Gastrocnemius medialis (tissue), 4 donors: Measurements from ENCODE around the gene WDHD1. TPM values are rescaled to one million over a fixed set of nuclear protein-coding genes. Genes with fewer than 3 reads are reported as not detected.

ENCODE experiments used
- ATAC-seq, 2 donors: fragments of 150-250 bp; one replicate each; pipeline ENCODE4 v1.9.1; 2016
- DNase-seq, 2 donors: peaks; one replicate each; pipeline ENCODE4 v3.0.0-alpha.2; 2019
- H3K27ac ChIP-seq, 4 donors: fragments of 200-600 bp; sonication (generic); 1 replicate in 1 of 4; 2 replicates in 3 of 4; pipeline ENCODE4 v1.5.1; 2016 to 2018; ENCODE audit warnings: mild to moderate bottlenecking in 2 of 4, moderate library complexity in 1 of 4
- H3K27me3 ChIP-seq, 3 donors: fragments of 200-600 bp; sonication (generic) in 2 of 3; 1 replicate in 1 of 3; 2 replicates in 2 of 3; pipeline versions ENCODE4 v1.5.1 to v1.6.0; 2016 to 2019; ENCODE audit warnings: mild to moderate bottlenecking in 1 of 3, moderate library complexity in 1 of 3
- H3K36me3 ChIP-seq, 2 donors: fragments of 200-600 bp; sonication (generic) in 1 of 2; one replicate each; pipeline ENCODE4 v1.5.1; 2017 to 2018
- H3K4me1 ChIP-seq, 2 donors: fragments of 200-600 bp; sonication (generic) in 1 of 2; one replicate each; pipeline ENCODE4 v1.5.1; 2016 to 2017; ENCODE audit warnings: mild to moderate bottlenecking in 2 of 2
- H3K4me3 ChIP-seq, 4 donors: fragments of 200-600 bp; sonication (generic) in 3 of 4; 1 replicate in 1 of 4; 2 replicates in 3 of 4; pipeline ENCODE4 v1.5.1; 2016 to 2019; ENCODE audit warnings: mild to moderate bottlenecking in 2 of 4
- H3K9me3 ChIP-seq, 3 donors: fragments of 200-600 bp; sonication (generic) in 2 of 3; 1 replicate in 1 of 3; 2 replicates in 2 of 3; pipeline ENCODE4 v1.5.1; 2016 to 2019
- CTCF ChIP-seq, 5 experiments: fragments of 450-650 bp in 3 of 5; fragments of 200-600 bp in 2 of 5; sonication (generic) in 2 of 5; IDR thresholded peaks in 4 of 5; conservative IDR thresholded peaks in 1 of 5; 1 replicate in 4 of 5; 2 replicates in 1 of 5; pipeline ENCODE4 v1.5.1; 2016 to 2019; ENCODE audit warnings: antibody characterized with exemption in 5 of 5, mild to moderate bottlenecking in 3 of 5, moderate library complexity in 3 of 5
- POLR2A ChIP-seq, 2 donors: fragments of 450-650 bp; IDR thresholded peaks; one replicate each; pipeline ENCODE4 v1.6.1; 2017; ENCODE audit warnings: antibody characterized with exemption in 2 of 2, mild to moderate bottlenecking in 2 of 2, moderate library complexity in 2 of 2
- in situ Hi-C, 4 donors: fragments of 200-750 bp; cut with MboI; loops; one replicate each; pipeline versions ENCODE4 v1.15.0 to v1.8.0; 2017; ENCODE audit warnings: low sequenced_read_pairs in 4 of 4
- intact Hi-C: fragments of 100-400 bp; cut with DNase I; formaldehyde crosslinking; loops from one replicate; pipeline ENCODE4 v1.15.1; 2023; ENCODE audit warnings: low total_unique reads
- total RNA-seq, 4 donors: library from RNA; depleted of rRNA; stranded (reverse); fragments of >200 nt; gene quantifications; one replicate each; pipeline versions ENCODE4 v1.1.0 to v1.2.3, GENCODE V29; 2016

Gene WDHD1
- total RNA-seq, 4 donors from 2014 or later, result 0.72 to 1.2 (median 1.0) TPM

GRCh38 chr14:55015006-55015405, 11.9 kb downstream of the WDHD1 start:
- Histone ChIP-seq H3K4me3 (no peak overlapping the region), H3K4me1 (no peaks in the 10 kb centered on the region), H3K27me3 (no peaks in the 10 kb centered on the region), H3K9me3 (no peaks in the 10 kb centered on the region), H3K36me3 (no peaks in the 10 kb centered on the region), H3K27ac (no peak overlapping the region)
- DNase-seq (no peak), ATAC-seq (no peak)
- no peak for TF ChIP-seq POLR2A (IDR thresholded peaks at IDR 0.05)
- TF ChIP-seq CTCF (IDR thresholded peaks at IDR 0.05 in 4 of 5, conservative IDR thresholded peaks at IDR 0.05 in 1 of 5), result no peak
- intact Hi-C loops (no loop called here), in situ Hi-C loops (no loop called here)

DNA sequence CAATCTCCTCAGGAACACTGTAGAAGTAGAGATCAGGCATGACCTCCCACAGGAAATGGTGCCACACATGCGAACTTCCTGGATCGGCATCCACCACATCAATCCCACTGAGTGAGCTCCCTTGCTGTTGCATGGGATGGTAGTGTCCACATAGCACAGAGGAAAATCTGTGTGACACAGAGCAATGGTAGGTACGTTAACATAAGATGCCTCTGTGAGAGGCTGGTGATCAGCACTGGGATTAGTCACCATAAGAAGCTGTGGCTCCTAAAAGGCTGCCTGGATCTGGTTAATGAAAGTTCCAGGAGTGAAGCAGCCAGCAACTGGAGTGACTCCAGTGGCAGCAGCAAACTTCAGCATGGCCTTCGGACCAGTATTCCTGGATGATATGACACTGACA, 21.8 kb downstream of the WDHD1 start:
- no peaks in the 10 kb centered on the region for H3K4me1 ChIP-seq
- no peak overlapping the region for H3K4me3 ChIP-seq
- TF ChIP-seq CTCF (IDR thresholded peaks at IDR 0.05 in 4 of 5, conservative IDR thresholded peaks at IDR 0.05 in 1 of 5) (no peak), POLR2A (IDR thresholded peaks at IDR 0.05) (no peak)
- no peak for ATAC-seq
- no peak for DNase-seq
- in situ Hi-C loops (no loop called here), intact Hi-C loops (no loop called here)
- H3K27ac ChIP-seq, result no peak overlapping the region
- no peaks in the 10 kb centered on the region for H3K36me3 ChIP-seq
- H3K27me3 ChIP-seq, result no peaks in the 10 kb centered on the region
- H3K9me3 ChIP-seq, result no peaks in the 10 kb centered on the region

- intact Hi-C loops (no loop called here), in situ Hi-C loops (no loop called here)
- Histone ChIP-seq H3K36me3 (no peaks in the 10 kb centered on the region), H3K27me3 (no peaks in the 10 kb centered on the region), H3K27ac (no peak overlapping the region), H3K4me1 (no peaks in the 10 kb centered on the region), H3K9me3 (no peaks in the 10 kb centered on the region), H3K4me3 (no peak overlapping the region)
- DNase-seq, result no peak
- ATAC-seq, result no peak
- TF ChIP-seq CTCF (IDR thresholded peaks at IDR 0.05 in 4 of 5, conservative IDR thresholded peaks at IDR 0.05 in 1 of 5) (no peak), POLR2A (IDR thresholded peaks at IDR 0.05) (no peak)
Measured at GRCh38 chr14:55000381-55000780, 26.5 kb downstream of the WDHD1 start.

DNA sequence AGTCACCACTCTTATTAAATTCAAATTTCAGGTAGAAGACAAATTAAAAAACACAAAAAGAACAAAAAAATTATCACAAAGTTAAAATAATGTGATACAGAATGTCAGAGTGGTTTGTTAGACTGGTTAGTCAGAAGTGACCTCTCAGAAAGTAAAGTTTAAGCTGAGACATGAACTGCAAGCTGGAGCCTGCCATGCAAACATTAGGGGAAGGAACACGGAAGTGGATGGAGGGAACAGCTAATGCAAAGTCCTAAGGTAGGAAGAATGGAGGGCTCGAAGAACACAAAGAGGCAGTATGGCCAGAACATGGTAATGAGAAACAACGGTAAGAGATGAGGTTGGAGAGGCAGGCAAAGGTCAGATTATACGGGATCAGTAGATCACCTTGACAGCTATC, 41.7 kb downstream of the WDHD1 start:
- TF ChIP-seq CTCF (IDR thresholded peaks at IDR 0.05 in 4 of 5, conservative IDR thresholded peaks at IDR 0.05 in 1 of 5) (no peak), POLR2A (IDR thresholded peaks at IDR 0.05) (no peak)
- intact Hi-C loops, result no loop called here
- in situ Hi-C loops, result no loop called here
- Histone ChIP-seq H3K4me1 (no peaks in the 10 kb centered on the region), H3K36me3 (no peaks in the 10 kb centered on the region), H3K27ac (no peak overlapping the region), H3K4me3 (no peak overlapping the region), H3K9me3 (no peaks in the 10 kb centered on the region), H3K27me3 (no peaks in the 10 kb centered on the region)
- ATAC-seq, result no peak
- DNase-seq, result no peak

- intact Hi-C loops, result no loop called here
- no peak for ATAC-seq
Measured at GRCh38 chr14:54981698-54982097, 45.2 kb downstream of the WDHD1 start.

More at GRCh38 chr14:54981698-54982097, 45.2 kb downstream of the WDHD1 start:
- in situ Hi-C loops, result no loop called here
- TF ChIP-seq CTCF (IDR thresholded peaks at IDR 0.05 in 4 of 5, conservative IDR thresholded peaks at IDR 0.05 in 1 of 5) (peak in 1 of 5 experiments; percentile 27), POLR2A (IDR thresholded peaks at IDR 0.05) (no peak)
- no peaks in the 10 kb centered on the region for H3K4me1 ChIP-seq
- no peaks in the 10 kb centered on the region for H3K9me3 ChIP-seq
- H3K4me3 ChIP-seq, result no peak overlapping the region
- no peaks in the 10 kb centered on the region for H3K36me3 ChIP-seq
- no peak for DNase-seq
- no peak overlapping the region for H3K27ac ChIP-seq
- no peaks in the 10 kb centered on the region for H3K27me3 ChIP-seq
